Lower leg skin (tissue), 4 donors: ENCODE results near the gene GCM1. TPM values are rescaled to one million over a fixed set of nuclear protein-coding genes. Genes with fewer than 3 reads are reported as not detected.
"Not testable (repeated sequence)": the region's sequence is repeated elsewhere in the genome, so short reads cannot be mapped to it uniquely, and the experiment has no call there.

ENCODE experiments used
- DNase-seq, 2 donors: peaks; one replicate each; pipeline ENCODE4 v3.0.0-alpha.2; 2019; ENCODE audit warnings: low spot score in 2 of 2
- H3K4me3 ChIP-seq: fragments of 200-600 bp; sonication (generic); 2 replicates; pipeline ENCODE4 v1.5.1; 2017; ENCODE audit warnings: mild to moderate bottlenecking, low read depth; ENCODE audit not compliant: poor library complexity, severe bottlenecking
- POLR2A ChIP-seq, 2 donors: fragments of 450-650 bp; IDR thresholded peaks; one replicate each; pipeline ENCODE4 v1.6.1; 2016 to 2017; ENCODE audit warnings: antibody characterized with exemption in 2 of 2, mild to moderate bottlenecking in 1 of 2, moderate library complexity in 1 of 2
- WGBS, 2 donors: methylation state at CpG; one replicate each; pipeline ENCODE4 v1.1.5; 2018; 5-methylcytosine and 5-hydroxymethylcytosine counted together
- intact Hi-C: fragments of 100-400 bp; cut with DNase I; formaldehyde crosslinking; loops from one replicate; pipeline ENCODE4 v1.15.0; 2023; ENCODE audit warnings: low total_unique reads
- total RNA-seq, 4 donors: library from RNA; depleted of rRNA; stranded (reverse); fragments of >200 nt; gene quantifications; one replicate each; pipeline ENCODE4 v1.1.0, GENCODE V29; 2016
- TF ChIP-seq, protein P1 (sequence below), 3 donors: fragments of 450-650 bp; IDR thresholded peaks; one replicate each; pipeline ENCODE4 v1.5.1; 2016; ENCODE audit warnings: antibody characterized with exemption in 3 of 3, mild to moderate bottlenecking in 3 of 3, moderate library complexity in 2 of 3

GCM1 gene
- total RNA-seq, 4 donors from 2014 or later: not detected

DNA sequence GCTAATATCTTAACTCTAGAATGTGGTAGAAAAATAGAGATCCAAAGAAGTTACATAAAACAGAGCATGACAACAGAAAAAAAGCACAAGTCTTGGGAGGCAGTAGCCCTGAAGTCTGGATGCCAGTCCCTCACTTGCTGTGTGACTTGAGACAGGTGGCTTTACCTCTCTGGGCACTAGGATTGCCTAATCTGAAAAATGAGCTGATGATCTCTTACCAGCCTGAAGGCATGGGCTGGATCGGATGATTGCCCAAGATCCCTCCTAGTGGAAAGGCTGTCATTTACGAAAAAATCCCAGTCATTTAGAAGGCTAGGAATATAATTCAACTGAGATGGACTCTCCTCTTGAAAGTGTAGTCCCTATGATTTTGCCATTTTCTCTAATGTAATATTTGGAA, 10.9 kb upstream of the GCM1 start:
- H3K4me3 ChIP-seq: no peak overlapping the region
- 26 to 36% methylated on average over 2 of the region's 2 CpGs for WGBS, 2 donors
- no peak for DNase-seq
- intact Hi-C loops: no loop called here
- TF ChIP-seq, protein P1, sequence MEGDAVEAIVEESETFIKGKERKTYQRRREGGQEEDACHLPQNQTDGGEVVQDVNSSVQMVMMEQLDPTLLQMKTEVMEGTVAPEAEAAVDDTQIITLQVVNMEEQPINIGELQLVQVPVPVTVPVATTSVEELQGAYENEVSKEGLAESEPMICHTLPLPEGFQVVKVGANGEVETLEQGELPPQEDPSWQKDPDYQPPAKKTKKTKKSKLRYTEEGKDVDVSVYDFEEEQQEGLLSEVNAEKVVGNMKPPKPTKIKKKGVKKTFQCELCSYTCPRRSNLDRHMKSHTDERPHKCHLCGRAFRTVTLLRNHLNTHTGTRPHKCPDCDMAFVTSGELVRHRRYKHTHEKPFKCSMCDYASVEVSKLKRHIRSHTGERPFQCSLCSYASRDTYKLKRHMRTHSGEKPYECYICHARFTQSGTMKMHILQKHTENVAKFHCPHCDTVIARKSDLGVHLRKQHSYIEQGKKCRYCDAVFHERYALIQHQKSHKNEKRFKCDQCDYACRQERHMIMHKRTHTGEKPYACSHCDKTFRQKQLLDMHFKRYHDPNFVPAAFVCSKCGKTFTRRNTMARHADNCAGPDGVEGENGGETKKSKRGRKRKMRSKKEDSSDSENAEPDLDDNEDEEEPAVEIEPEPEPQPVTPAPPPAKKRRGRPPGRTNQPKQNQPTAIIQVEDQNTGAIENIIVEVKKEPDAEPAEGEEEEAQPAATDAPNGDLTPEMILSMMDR (IDR thresholded peaks at IDR 0.05): no peak
- no peak for TF ChIP-seq POLR2A (IDR thresholded peaks at IDR 0.05)

DNA sequence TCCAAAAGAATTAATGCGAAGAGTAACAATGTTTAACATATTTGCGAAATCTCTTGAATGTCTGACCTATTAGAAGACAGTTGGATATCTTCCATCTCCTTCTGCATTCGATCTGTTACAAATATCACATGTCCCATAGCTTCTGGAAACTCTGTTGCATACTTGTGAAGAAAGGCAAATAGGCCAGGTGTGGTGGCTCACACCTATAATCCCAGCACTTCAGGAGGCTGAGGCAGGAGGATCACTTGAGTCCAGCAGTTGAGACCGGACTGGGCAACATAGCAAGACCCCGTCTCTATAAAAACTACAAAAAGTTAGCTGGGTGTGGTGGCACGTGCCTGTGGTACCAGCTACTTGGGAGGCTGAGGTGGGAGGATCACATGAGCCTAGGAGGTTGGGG, 9.4 kb upstream of the GCM1 start:
- intact Hi-C loops, DNase-seq, H3K4me3 ChIP-seq: not testable (repeated sequence)
- 92 to 93% methylated on average over 6 of the region's 6 CpGs for WGBS, 2 donors

DNA sequence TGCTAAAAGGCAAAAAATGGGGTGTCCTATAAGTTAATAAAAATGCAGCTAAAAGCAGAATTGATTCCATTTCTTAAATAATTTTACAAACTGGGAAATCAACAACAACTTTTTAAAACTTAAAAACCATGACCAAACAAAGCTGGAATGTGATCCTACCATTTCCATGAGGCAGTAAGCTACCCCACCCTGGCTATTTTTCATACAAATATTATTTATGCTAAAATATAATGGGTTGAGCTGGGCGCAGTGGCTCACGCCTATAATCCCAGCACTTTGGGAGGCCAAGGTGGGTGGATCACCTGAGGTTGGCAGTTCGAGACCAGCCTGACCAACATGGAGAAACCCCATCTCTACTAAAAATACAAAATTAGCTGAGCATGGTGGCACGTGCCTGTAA, 6.6 kb upstream of the GCM1 start:
- DNase-seq, H3K4me3 ChIP-seq, intact Hi-C loops: not testable (repeated sequence)
- 87 to 89% methylated on average over 4 of the region's 4 CpGs for WGBS, 2 donors

DNA sequence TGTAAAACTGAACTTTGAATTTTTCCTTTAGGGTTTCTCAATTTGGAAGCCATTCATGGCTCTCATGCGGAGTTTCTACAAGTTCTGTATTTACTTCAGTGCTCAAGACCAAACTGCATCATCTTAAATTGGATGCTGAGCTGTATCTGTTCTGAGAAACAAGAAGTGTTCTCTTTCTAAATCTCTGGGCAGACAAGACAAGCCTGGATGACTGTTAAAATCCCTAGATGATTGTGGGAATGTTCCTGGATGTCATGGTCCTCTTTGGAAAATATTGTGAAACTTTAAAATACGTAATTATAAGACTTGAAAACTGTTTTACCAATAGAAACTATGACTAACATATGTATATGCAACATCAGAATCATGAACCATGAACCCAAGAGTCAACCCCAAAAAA, 6.2 kb upstream of the GCM1 start:
- no peak for DNase-seq
- TF ChIP-seq POLR2A (IDR thresholded peaks at IDR 0.05): no peak
- TF ChIP-seq, protein P1 (IDR thresholded peaks at IDR 0.05): no peak
- H3K4me3 ChIP-seq: no peak overlapping the region
- intact Hi-C loops: no loop called here
- 80 to 84% methylated on average over 2 of the region's 2 CpGs for WGBS, 2 donors

DNA sequence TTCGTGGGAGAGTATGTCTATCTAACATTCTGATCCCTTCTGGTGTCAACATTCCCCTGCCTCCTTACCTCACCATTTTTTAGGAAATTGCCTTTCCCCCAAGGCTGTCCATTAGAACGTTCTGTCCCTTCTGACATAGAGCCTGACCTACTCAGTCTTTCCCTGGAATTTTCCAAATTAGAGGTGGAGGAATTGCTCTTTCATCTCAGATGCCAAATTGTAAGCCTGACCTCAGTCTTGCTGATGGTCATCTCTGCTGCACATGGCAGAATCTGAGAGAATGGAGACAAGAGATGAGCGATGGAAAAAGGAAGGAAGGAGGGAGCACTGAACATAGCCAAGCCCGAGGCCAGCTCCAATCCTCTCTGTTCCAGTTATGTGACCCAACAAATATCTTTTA, 5.4 kb upstream of the GCM1 start:
- H3K4me3 ChIP-seq: no peak overlapping the region
- 72 to 75% methylated on average over 4 of the region's 4 CpGs for WGBS, 2 donors
- TF ChIP-seq, protein P1 (IDR thresholded peaks at IDR 0.05): no peak
- TF ChIP-seq POLR2A (IDR thresholded peaks at IDR 0.05): no peak
- no peak for DNase-seq
- intact Hi-C loops: no loop called here

DNA sequence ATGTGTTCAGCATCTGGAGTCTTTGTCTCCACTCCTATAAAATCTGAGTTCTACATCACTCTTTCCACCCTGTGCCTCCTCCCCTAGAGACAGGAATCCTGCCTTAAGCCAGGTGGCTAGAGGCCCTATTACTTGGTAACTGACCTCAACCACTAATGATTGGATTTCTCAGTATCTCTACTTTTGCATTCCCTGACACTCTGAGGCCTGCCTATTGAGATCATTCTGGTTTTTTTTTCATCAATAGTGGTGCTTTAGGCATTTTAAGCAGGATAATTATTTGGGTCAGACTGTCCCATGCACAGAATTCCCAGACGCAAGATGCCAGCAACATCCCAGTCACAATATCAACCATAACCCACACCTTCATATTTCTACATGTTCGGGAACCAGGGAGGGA, 3.9 kb upstream of the GCM1 start:
- H3K4me3 ChIP-seq: no peak overlapping the region
- intact Hi-C loops: no loop called here
- WGBS, 2 donors: 88 to 97% methylated on average over 2 of the region's 2 CpGs
- no peak for DNase-seq
- no peak for TF ChIP-seq POLR2A (IDR thresholded peaks at IDR 0.05)
- TF ChIP-seq, protein P1 (IDR thresholded peaks at IDR 0.05): no peak

DNA sequence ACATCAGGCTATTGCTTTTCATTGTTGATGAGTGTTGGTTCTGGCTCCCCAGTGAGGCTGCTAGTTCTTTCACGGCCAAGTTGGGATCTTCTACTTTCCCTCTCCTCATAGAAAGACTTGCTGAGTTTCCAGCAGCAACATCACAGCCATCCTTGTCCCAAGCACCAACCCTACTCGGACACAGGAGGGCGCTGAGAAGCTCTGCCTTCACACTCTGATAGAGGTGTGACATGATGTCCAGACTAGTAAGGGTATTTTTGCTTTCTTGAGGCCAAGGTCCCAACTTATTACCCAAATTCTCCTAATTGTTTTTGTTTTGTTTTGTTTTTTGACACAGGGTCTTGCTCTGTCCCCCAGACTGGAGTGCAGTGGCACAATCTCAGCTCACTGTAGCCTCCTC, 3.0 kb upstream of the GCM1 start:
- TF ChIP-seq POLR2A (IDR thresholded peaks at IDR 0.05): no peak
- TF ChIP-seq, protein P1 (IDR thresholded peaks at IDR 0.05): no peak
- intact Hi-C loops: no loop called here
- 42 to 53% methylated on average over 3 of the region's 3 CpGs for WGBS, 2 donors
- H3K4me3 ChIP-seq: no peak overlapping the region
- DNase-seq: no peak
